K562 (cell line): ENCODE results near the gene ENG. TPM values are rescaled to one million over a fixed set of nuclear protein-coding genes. Genes with fewer than 3 reads are reported as not detected.

ENCODE experiments used
- CTBP1 ChIP-seq: fragments of 450-650 bp; IDR thresholded peaks from 2 replicates; pipeline ENCODE4 v1.6.1; 2016; ENCODE audit warnings: borderline replicate concordance
- CTCF ChIP-seq, 3 experiments: IDR thresholded peaks in 2 of 3; conservative IDR thresholded peaks in 1 of 3; 2 replicates each; pipeline ENCODE4 v1.5.1; 2011 to 2012; ENCODE audit warnings: low read length in 3 of 3, mild to moderate bottlenecking in 3 of 3, control low read depth in 2 of 3, improper control_type of control experiment in 1 of 3, inconsistent platforms in 1 of 3, low read depth in 1 of 3, mixed read lengths in 1 of 3, moderate library complexity in 1 of 3; ENCODE audit not compliant: insufficient read depth in 2 of 3
- GABPB1 ChIP-seq: sonication (generic); formaldehyde crosslinking; IDR thresholded peaks from 2 replicates; pipeline ENCODE4 v1.8.0; 2022; ENCODE audit warnings: mild to moderate bottlenecking, missing genetic modification reagents
- ID3 ChIP-seq, 2 experiments: fragments of 250-450 bp in 1 of 2; fragments of 450-650 bp in 1 of 2; sonication (Bioruptor Pico) in 1 of 2; IDR thresholded peaks; 2 replicates each; pipeline versions ENCODE4 v1.6.1 to v1.8.0; 2016 to 2021; ENCODE audit warnings: mild to moderate bottlenecking in 2 of 2, moderate library complexity in 2 of 2, missing compliant biosample characterization in 1 of 2, missing genetic modification characterization in 1 of 2
- NONO ChIP-seq, 2 experiments: fragments of 200-400 bp in 1 of 2; fragments of 450-650 bp in 1 of 2; formaldehyde crosslinking in 1 of 2; IDR thresholded peaks; 2 replicates each; pipeline ENCODE4 v1.6.1; 2017; ENCODE audit warnings: low read depth in 2 of 2, mild to moderate bottlenecking in 2 of 2, moderate library complexity in 2 of 2, low read length in 1 of 2
- RBFOX2 ChIP-seq: fragments of 200-400 bp; formaldehyde crosslinking; IDR thresholded peaks from 2 replicates; pipeline ENCODE4 v1.6.1; 2017; ENCODE audit warnings: low read depth, mild to moderate bottlenecking, low read length, moderate library complexity
- YY1 ChIP-seq, 3 experiments: IDR thresholded peaks; 2 replicates each; pipeline ENCODE4 v1.6.1; 2011; ENCODE audit warnings: low read length in 2 of 3, mild to moderate bottlenecking in 2 of 3, moderate library complexity in 2 of 3, borderline replicate concordance in 1 of 3, control low read depth in 1 of 3, low read depth in 1 of 3; ENCODE audit not compliant: insufficient read depth in 3 of 3, insufficient replicate concordance in 2 of 3, control insufficient read depth in 1 of 3, insufficient read length in 1 of 3; ENCODE audit errors: extremely low read depth in 1 of 3
- polyA plus RNA-seq, 8 experiments: library from polyadenylated mRNA; depleted of rRNA in 4 of 8; stranded (reverse) in 5 of 8; unstranded in 3 of 8; fragments of >200 nt; fragmentation: Nextera tagmentation in 2 of 8; fragmentation: Illumina TruSeq in 1 of 8; extraction: Ambion mirVana in 2 of 8; extraction: Trizol in 1 of 8; gene quantifications; 2 replicates each; pipeline versions ENCODE4 v1.2.1 to v1.2.3, GENCODE V29; 2011 to 2014; ENCODE audit warnings: inconsistent platforms in 1 of 8, missing spikeins in 1 of 8
- total RNA-seq, 7 experiments: library from RNA; depleted of rRNA in 6 of 7; stranded (reverse); fragments of >200 nt in 6 of 7; fragmentation: Illumina TruSeq in 2 of 7; extraction: Trizol in 2 of 7; gene quantifications; 2 replicates each; pipeline versions ENCODE4 v1.2.1 to v1.2.3, GENCODE V29; 2011 to 2021; ENCODE audit warnings: low replicate concordance in 1 of 7
- TF ChIP-seq, protein P1 (sequence below): fragments of 200-600 bp; sonication (generic); IDR thresholded peaks from one replicate; pipeline ENCODE4 v1.6.1; 2012; ENCODE audit warnings: mild to moderate bottlenecking, low read depth, low read length, inconsistent platforms
- TF ChIP-seq, protein P2 (sequence below): fragments of 250-450 bp; sonication (Bioruptor Pico); IDR thresholded peaks from 2 replicates; pipeline ENCODE4 v1.4.0; 2020

The ENG gene
- total and polyA plus RNA-seq, 9 of the 15 experiments (the other 6 are each of a cell fraction or from before 2014, with no cell fraction given): 0.04 to 0.40 (median 0.14) TPM; not detected in 1

- TF ChIP-seq ID3 (CRISPR knock-in tag; IDR thresholded peaks at IDR 0.05) (no peak), ID3 (tag; IDR thresholded peaks at IDR 0.05) (0 out of 2 replicates have a peak, but pooled peaks have one; percentile 33), NONO (IDR thresholded peaks at IDR 0.05; ENCODE audit: low read depth in 2 of 2, low read length in 1 of 2) (peak in 1 of 2 experiments; percentile 62; a peak in 2 of 4 replicates), CTBP1 (peak; percentile 75; the same call in 1 of the 2 replicates), RBFOX2 (0 out of 2 replicates have a peak, but pooled peaks have one; percentile 37), CTCF (IDR thresholded peaks at IDR 0.05 in 2 of 3, conservative IDR thresholded peaks at IDR 0.05 in 1 of 3; ENCODE audit: insufficient read depth in 2 of 3, low read depth in 1 of 3, low read length in 3 of 3) (peak; percentile 61 to 77 (median 64)), GABPB1 (CRISPR knock-in tag) (no peak), YY1 (IDR thresholded peaks at IDR 0.05; ENCODE audit: borderline replicate concordance in 1 of 3, control insufficient read depth in 1 of 3, extremely low read depth in 1 of 3, insufficient read depth in 3 of 3, insufficient read length in 1 of 3, insufficient replicate concordance in 2 of 3, low read depth in 1 of 3, low read length in 2 of 3) (peak in 1 of 3 experiments; percentile 45)
- TF ChIP-seq, protein P1, sequence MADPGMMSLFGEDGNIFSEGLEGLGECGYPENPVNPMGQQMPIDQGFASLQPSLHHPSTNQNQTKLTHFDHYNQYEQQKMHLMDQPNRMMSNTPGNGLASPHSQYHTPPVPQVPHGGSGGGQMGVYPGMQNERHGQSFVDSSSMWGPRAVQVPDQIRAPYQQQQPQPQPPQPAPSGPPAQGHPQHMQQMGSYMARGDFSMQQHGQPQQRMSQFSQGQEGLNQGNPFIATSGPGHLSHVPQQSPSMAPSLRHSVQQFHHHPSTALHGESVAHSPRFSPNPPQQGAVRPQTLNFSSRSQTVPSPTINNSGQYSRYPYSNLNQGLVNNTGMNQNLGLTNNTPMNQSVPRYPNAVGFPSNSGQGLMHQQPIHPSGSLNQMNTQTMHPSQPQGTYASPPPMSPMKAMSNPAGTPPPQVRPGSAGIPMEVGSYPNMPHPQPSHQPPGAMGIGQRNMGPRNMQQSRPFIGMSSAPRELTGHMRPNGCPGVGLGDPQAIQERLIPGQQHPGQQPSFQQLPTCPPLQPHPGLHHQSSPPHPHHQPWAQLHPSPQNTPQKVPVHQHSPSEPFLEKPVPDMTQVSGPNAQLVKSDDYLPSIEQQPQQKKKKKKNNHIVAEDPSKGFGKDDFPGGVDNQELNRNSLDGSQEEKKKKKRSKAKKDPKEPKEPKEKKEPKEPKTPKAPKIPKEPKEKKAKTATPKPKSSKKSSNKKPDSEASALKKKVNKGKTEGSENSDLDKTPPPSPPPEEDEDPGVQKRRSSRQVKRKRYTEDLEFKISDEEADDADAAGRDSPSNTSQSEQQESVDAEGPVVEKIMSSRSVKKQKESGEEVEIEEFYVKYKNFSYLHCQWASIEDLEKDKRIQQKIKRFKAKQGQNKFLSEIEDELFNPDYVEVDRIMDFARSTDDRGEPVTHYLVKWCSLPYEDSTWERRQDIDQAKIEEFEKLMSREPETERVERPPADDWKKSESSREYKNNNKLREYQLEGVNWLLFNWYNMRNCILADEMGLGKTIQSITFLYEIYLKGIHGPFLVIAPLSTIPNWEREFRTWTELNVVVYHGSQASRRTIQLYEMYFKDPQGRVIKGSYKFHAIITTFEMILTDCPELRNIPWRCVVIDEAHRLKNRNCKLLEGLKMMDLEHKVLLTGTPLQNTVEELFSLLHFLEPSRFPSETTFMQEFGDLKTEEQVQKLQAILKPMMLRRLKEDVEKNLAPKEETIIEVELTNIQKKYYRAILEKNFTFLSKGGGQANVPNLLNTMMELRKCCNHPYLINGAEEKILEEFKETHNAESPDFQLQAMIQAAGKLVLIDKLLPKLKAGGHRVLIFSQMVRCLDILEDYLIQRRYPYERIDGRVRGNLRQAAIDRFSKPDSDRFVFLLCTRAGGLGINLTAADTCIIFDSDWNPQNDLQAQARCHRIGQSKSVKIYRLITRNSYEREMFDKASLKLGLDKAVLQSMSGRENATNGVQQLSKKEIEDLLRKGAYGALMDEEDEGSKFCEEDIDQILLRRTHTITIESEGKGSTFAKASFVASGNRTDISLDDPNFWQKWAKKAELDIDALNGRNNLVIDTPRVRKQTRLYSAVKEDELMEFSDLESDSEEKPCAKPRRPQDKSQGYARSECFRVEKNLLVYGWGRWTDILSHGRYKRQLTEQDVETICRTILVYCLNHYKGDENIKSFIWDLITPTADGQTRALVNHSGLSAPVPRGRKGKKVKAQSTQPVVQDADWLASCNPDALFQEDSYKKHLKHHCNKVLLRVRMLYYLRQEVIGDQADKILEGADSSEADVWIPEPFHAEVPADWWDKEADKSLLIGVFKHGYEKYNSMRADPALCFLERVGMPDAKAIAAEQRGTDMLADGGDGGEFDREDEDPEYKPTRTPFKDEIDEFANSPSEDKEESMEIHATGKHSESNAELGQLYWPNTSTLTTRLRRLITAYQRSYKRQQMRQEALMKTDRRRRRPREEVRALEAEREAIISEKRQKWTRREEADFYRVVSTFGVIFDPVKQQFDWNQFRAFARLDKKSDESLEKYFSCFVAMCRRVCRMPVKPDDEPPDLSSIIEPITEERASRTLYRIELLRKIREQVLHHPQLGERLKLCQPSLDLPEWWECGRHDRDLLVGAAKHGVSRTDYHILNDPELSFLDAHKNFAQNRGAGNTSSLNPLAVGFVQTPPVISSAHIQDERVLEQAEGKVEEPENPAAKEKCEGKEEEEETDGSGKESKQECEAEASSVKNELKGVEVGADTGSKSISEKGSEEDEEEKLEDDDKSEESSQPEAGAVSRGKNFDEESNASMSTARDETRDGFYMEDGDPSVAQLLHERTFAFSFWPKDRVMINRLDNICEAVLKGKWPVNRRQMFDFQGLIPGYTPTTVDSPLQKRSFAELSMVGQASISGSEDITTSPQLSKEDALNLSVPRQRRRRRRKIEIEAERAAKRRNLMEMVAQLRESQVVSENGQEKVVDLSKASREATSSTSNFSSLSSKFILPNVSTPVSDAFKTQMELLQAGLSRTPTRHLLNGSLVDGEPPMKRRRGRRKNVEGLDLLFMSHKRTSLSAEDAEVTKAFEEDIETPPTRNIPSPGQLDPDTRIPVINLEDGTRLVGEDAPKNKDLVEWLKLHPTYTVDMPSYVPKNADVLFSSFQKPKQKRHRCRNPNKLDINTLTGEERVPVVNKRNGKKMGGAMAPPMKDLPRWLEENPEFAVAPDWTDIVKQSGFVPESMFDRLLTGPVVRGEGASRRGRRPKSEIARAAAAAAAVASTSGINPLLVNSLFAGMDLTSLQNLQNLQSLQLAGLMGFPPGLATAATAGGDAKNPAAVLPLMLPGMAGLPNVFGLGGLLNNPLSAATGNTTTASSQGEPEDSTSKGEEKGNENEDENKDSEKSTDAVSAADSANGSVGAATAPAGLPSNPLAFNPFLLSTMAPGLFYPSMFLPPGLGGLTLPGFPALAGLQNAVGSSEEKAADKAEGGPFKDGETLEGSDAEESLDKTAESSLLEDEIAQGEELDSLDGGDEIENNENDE: no peak
- TF ChIP-seq, protein P2, sequence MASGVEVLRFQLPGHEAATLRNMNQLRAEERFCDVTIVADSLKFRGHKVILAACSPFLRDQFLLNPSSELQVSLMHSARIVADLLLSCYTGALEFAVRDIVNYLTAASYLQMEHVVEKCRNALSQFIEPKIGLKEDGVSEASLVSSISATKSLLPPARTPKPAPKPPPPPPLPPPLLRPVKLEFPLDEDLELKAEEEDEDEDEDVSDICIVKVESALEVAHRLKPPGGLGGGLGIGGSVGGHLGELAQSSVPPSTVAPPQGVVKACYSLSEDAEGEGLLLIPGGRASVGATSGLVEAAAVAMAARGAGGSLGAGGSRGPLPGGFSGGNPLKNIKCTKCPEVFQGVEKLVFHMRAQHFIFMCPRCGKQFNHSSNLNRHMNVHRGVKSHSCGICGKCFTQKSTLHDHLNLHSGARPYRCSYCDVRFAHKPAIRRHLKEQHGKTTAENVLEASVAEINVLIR (CRISPR knock-in tag): no peak
Measured at GRCh38 chr9:127825319-127826051, 29.0 kb downstream of the ENG start (continued).
